Neural progenitor cell (in vitro differentiated cells): ENCODE results near the gene CTNNA3.

ENCODE experiments used
- EZH2 ChIP-seq: fragments of 200-600 bp; sonication (generic); IDR thresholded peaks from 2 replicates; pipeline ENCODE4 v1.6.1; 2017; ENCODE audit warnings: antibody characterized with exemption, mild to moderate bottlenecking, moderate library complexity
- EZH2phosphoT487 ChIP-seq: fragments of 200-600 bp; sonication (generic); IDR thresholded peaks from 2 replicates; pipeline ENCODE4 v1.6.1; 2017; ENCODE audit warnings: antibody characterized with exemption
- TF ChIP-seq, protein P1 (sequence below): fragments of 200-600 bp; sonication (generic); IDR thresholded peaks from 2 replicates; pipeline ENCODE4 v1.5.1; 2017; ENCODE audit warnings: antibody characterized with exemption, mild to moderate bottlenecking

DNA sequence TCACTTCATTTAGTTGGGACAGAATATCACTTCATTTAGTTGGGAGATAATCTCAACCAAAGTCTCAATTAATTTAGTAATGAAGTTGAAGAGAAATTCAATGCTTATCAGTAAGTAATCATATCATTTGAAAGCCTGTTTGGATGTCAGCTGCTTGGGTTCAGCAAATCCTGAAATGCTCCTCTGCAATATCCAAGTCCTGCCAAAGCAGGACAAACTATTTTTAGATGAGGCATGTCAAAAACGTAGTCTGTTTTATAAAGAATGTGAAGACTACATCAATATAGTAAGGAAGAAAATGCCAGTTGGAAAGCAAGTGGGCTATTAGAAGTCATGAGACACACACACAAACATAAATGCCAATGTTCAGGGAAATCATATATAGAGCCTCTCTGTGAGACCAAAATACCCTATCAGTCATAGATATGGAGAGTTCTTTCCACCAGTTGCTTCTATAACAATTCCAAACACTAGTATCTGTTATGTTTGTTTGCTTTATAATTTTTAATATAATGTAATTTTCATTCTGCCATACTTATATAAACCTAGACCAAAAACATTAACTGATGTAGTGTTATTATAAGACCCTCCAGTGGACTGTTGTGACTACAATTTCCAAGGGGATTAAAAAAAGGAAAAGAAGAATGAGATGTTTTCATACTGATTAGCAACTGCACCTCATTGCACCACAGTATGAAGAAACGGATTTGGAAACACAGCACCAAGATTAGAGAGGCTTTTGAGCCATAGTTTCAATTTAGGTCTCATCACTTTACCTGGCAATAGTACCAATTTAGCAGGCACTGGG is 609.5 kb downstream of the CTNNA3 start:
- TF ChIP-seq, protein P1, sequence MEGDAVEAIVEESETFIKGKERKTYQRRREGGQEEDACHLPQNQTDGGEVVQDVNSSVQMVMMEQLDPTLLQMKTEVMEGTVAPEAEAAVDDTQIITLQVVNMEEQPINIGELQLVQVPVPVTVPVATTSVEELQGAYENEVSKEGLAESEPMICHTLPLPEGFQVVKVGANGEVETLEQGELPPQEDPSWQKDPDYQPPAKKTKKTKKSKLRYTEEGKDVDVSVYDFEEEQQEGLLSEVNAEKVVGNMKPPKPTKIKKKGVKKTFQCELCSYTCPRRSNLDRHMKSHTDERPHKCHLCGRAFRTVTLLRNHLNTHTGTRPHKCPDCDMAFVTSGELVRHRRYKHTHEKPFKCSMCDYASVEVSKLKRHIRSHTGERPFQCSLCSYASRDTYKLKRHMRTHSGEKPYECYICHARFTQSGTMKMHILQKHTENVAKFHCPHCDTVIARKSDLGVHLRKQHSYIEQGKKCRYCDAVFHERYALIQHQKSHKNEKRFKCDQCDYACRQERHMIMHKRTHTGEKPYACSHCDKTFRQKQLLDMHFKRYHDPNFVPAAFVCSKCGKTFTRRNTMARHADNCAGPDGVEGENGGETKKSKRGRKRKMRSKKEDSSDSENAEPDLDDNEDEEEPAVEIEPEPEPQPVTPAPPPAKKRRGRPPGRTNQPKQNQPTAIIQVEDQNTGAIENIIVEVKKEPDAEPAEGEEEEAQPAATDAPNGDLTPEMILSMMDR: no peak
- TF ChIP-seq EZH2 (no peak), EZH2phosphoT487 (no peak)
